ENCODE data around the gene LY9.

LY9 gene

DNA sequence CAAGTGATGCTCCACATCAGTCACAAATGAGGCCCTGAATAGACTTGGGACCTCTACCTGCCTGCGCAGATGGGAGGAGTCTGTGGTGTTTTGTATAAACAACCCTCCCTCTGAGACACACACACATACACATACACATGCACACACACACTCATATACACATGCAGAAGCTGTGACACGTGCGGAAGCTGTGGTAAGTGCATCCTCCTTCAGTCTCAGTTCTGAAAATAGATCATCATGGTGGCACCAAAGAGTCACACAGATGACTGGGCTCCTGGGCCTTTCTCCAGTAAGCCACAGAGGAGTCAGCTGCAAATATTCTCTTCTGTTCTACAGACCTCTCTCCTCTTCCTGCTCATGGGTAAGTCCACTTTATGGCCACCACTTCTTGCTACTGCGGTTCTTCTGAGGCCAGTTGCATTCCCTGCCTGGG lies at the start of gene LY9:
Gene LY9 (plus strand): TSS at position 224 of the 433 bp plus-strand sequence. CDS start 14 bp downstream, at position 238.
- DNase-seq (ENCODE audit: low read depth in 2 of 2, low spot score in 1 of 2), result peak; percentile 49 to 65

GRCh38 chr1:160746836-160747500 lies 49.0 kb upstream of the LY9 start:
- no peak for DNase-seq (ENCODE audit: low read depth in 2 of 2, low spot score in 1 of 2)

GRCh38 chr1:160747717-160748116 lies 48.3 kb upstream of the LY9 start:
- no peak for DNase-seq (ENCODE audit: low read depth in 2 of 2, low spot score in 1 of 2)

DNA sequence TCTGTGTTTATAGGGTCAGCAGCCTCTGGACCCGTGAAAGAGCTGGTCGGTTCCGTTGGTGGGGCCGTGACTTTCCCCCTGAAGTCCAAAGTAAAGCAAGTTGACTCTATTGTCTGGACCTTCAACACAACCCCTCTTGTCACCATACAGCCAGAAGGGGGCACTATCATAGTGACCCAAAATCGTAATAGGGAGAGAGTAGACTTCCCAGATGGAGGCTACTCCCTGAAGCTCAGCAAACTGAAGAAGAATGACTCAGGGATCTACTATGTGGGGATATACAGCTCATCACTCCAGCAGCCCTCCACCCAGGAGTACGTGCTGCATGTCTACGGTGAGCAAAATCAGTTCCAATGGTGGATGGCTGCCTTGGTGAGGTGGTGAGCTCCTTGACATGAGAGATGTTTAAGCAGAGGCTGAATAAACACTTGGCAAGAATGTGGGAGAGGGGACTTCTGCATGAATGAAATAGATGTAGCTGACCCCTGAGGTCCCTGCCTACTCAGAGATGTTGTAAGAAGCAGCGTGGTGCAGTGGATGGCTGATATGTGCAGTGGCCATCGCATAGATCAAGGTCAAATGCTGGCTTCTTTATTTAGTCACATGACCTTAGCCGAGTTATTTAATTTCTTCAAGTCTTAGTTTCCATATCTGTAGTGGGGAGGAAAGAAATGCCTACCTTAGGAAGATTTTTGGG lies 47.6 kb upstream of the LY9 start:
- DNase-seq (ENCODE audit: low read depth in 2 of 2, low spot score in 1 of 2), result no peak

GRCh38 chr1:160748878-160749269 lies 47.1 kb upstream of the LY9 start:
- no peak for DNase-seq (ENCODE audit: low read depth in 2 of 2, low spot score in 1 of 2)

- no peak for DNase-seq (ENCODE audit: low read depth in 2 of 2, low spot score in 1 of 2)
These were observed 45.4 kb upstream of the LY9 start for GRCh38 chr1:160750608-160751007.

GRCh38 chr1:160752406-160752805 lies 43.6 kb upstream of the LY9 start:
- DNase-seq (ENCODE audit: low read depth in 2 of 2, low spot score in 1 of 2), result no peak

DNA sequence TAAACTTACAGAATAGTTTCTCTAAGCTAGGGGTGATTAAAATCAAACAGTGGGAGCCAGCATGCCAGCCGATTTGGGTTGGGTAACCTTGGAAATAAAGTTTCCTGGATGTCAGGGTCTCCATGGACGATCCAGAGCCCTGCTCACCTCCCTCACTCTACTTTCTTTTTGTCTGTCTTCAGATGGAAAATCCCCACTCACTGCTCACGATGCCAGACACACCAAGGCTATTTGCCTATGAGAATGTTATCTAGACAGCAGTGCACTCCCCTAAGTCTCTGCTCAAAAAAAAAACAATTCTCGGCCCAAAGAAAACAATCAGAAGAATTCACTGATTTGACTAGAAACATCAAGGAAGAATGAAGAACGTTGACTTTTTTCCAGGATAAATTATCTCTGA lies 43.0 kb upstream of the LY9 start:
- no peak for DNase-seq (ENCODE audit: low read depth in 2 of 2, low spot score in 1 of 2)

DNA sequence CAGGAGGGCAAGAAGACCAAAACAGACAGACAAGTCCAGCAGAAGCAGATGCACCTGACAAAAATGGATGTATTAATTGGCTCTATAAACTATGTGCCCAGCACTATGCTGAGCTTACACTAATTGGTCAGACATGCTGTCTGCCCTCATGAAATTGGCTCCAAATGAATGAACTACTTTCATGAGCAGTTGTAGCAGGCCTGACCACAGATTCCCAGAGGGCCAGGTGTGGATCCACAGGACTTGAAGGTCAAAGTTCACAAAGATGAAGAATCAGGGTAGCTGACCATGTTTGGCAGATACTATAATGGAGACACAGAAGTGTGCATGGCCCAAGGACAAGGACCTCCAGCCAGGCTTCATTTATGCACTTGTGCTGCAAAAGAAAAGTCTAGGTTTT lies 42.4 kb upstream of the LY9 start:
- no peak for DNase-seq (ENCODE audit: low read depth in 2 of 2, low spot score in 1 of 2)

DNA sequence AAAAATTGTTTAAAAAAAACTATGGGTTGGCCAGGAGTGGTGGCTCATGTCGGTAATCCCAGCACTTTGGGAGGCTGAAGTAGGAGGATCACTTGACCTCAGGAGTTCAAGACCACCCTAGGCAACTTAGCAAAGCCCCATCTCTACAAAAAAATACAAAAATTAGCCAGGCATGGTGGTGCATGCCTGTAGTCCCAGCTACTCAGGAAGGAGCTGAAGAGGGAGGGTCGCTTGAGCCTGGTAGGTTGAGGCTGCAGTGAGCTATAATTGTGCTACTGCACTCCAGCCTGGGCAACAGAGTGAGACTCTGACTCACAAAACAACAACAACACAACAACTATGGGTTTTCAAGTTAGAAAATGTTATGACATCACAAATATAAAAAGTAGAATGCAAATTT lies 40.5 kb upstream of the LY9 start:
- no peak for DNase-seq (ENCODE audit: low read depth in 2 of 2, low spot score in 1 of 2)

DNA sequence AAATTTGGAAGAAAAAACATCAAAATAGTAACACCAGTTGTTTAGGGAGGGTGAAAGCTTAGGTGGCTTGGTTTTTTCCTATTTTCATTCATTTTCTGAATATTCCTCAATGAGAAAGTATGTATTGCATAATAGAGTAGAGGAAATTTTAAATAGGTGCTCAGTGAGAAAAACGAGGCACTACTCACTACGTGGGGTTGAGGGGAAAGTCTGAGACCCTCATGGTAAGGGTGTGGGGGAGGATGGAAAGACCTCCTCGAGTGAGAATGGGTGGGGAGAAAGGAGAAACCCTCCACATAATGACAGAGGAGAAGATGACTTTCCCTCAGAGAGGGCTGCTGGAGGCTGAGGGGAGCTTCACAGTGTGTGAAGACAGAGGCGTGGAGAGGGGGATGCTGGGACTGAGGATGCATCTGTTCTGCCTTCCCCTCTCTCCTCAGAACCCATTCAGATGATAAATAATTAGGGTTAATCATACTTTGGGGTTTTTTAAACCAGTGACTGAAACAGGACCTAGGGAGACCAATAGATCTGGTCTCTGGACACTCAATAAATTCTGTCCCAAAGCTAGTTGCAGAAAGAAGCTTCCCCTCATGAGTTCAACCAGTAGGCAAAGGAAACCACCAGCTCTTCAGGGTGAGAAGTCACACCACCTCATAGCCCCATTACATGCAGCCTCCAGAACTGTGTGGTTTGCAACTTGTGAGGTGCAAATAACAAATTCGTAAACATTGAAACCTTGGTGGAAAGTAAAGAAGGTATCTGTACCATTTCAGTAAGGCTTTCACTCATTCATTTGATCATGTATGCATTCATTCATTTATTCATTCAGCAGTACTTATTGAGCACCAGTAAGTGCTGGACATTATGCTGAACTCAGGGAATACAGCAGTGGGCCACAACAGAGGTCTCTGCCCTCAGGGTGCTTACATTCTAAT lies 39.8 kb upstream of the LY9 start:
- DNase-seq (ENCODE audit: low read depth in 2 of 2, low spot score in 1 of 2), result peak in 1 of 2 donors; percentile 28

DNA sequence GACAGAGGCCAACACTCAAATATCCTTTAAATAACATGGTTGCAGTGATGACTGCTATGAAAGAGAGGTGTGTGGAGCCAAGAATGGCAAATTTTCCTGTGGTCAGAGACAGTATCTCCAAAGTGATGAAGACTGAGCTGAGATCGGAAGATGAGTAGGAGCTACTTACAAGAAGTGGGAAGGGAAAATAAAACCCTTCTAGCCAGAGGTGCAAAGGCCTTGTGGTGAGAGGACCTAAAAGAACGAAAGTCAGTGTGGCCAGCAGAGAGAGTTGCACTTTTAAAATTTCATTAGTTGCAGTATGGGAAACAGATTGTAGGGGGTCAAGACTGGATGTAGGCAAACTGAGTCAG lies 39.1 kb upstream of the LY9 start:
- no peak for DNase-seq (ENCODE audit: low read depth in 2 of 2, low spot score in 1 of 2)

DNA sequence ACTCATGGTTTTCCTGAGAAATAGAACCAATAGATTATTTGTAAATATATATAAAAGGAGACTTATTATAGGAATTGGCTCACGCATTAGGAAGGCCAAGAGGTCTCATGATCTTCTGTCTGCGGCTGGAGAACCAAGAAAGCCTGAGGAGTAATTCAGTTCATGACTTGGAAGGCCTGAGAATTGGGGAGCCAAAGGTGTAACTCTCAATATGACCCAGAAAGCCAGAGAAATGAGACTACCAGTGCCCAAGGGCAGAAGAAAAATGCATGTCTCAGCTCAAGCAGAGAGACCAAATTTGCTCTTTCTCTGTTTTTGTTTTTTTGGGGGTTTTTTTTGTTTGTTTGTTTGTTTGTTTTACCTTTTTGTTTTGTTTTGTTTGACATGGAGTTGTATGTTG lies 37.5 kb upstream of the LY9 start:
- DNase-seq (ENCODE audit: low read depth in 2 of 2, low spot score in 1 of 2), result no peak

- no peak for DNase-seq (ENCODE audit: low read depth in 2 of 2, low spot score in 1 of 2)
These were observed 36.2 kb upstream of the LY9 start for GRCh38 chr1:160759740-160760139.

GRCh38 chr1:160761046-160761445 lies 34.9 kb upstream of the LY9 start:
- no peak for DNase-seq (ENCODE audit: low read depth in 2 of 2, low spot score in 1 of 2)

DNA sequence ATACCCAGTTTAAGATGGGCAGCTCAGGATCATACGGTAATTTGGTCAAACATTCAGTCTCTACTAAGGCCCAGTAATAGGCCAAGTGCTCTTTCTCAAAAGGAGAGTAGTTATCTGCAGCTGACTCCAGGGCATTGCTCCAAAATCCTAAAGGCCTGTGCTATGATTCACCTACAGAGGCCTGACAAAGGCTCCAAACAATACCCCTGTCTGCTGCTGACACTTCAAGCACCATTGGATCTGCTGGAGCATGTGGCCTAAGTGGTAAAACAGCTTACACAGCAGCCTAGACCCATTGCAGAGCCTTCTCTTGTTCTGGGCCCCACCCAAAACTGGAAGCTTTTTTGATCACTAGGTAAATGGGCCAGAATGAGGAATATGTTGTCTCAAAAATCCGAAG lies 34.1 kb upstream of the LY9 start:
- no peak for DNase-seq (ENCODE audit: low read depth in 2 of 2, low spot score in 1 of 2)

- no peak for DNase-seq (ENCODE audit: low read depth in 2 of 2, low spot score in 1 of 2)
These were observed 32.0 kb upstream of the LY9 start for GRCh38 chr1:160763993-160764392.

GRCh38 chr1:160767395-160768294 lies 28.3 kb upstream of the LY9 start:
- DNase-seq (ENCODE audit: low read depth in 2 of 2, low spot score in 1 of 2), result no peak

DNA sequence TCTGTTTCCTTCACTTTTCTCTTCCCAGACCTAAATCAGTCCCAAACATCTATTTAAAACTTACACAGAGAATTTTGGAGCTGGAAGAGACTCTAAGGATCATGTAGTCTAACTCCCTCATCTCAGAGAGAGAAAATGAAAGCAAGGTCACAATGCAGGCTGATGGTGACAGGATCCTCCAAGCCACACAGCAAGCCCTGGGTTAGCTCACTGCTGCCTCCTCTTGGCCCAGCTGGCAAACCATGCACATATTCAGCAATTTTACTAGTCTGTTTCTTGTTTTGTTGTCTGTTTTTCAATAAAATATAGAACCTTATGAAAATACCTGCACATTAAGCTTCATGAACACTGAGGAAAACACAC lies 27.7 kb upstream of the LY9 start:
- DNase-seq (ENCODE audit: low read depth in 2 of 2, low spot score in 1 of 2), result peak; percentile 62 to 68

- no peak for DNase-seq (ENCODE audit: low read depth in 2 of 2, low spot score in 1 of 2)
These were observed 23.6 kb upstream of the LY9 start for GRCh38 chr1:160772331-160772730.

DNA sequence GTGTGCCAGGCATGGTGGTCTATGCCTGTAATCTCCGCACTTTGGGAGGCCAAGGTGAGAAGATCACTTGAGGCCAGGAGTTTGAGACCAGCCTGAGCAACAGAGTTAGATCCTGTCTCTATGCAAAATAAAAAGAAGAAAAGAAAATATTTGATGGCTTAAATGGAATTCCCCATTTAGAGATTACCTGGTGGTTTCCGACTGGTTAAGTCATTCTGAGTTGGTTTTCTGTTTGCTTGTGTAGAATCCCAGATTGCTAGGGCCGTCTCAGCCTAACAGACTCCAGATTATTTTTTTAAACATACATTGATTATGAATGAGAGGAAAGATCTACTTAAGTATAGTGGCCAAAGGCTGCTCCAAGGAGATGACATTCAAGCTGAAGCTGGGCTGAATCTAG lies 22.9 kb upstream of the LY9 start:
- no peak for DNase-seq (ENCODE audit: low read depth in 2 of 2, low spot score in 1 of 2)
